NT2/D1 (cell line): Measurements from ENCODE around the gene AP3B2.

ENCODE experiments used
- YY1 ChIP-seq: IDR thresholded peaks from 2 replicates; pipeline ENCODE4 v1.6.1; 2011; ENCODE audit not compliant: insufficient read length, insufficient read depth
- ZNF274 ChIP-seq: IDR thresholded peaks from 2 replicates; pipeline ENCODE4 v1.6.1; 2011; ENCODE audit warnings: mild to moderate bottlenecking, low read depth, low read length

DNA sequence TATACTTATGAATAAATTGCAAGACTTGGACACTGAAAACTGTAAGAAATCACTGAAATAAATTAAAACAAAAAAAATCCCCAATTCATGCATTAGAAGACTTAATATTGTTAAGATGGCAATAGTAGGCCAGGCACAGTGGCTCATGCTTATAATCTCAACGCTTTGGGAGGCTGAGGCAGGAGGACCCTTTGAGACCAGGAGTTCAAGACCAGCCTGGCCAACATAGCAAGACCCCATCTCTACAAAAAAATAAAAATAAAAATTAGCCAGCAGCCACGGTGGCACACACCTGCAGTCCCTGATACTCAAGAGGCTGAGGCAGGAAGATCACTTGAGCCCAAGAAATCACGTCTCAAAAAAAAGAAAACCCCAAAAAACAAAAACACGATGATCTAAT, 98.3 kb downstream of the AP3B2 start:
- TF ChIP-seq YY1 (no peak), ZNF274 (no peak)
